ENCODE measurements around the gene KNSTRN. TPM values are rescaled to one million over a fixed set of nuclear protein-coding genes. Genes with fewer than 3 reads are reported as not detected.

KNSTRN gene
- total and polyA plus RNA-seq, 2 of the 13 experiments (the other 11 are each of a cell fraction or from before 2014, with no cell fraction given), result 20.3 to 62.3 TPM

GRCh38 chr15:40367686-40368611 is 14.6 kb upstream of the KNSTRN start (continued):
- no peak for TF ChIP-seq USF2 (IDR thresholded peaks at IDR 0.05; ENCODE audit: low read depth, low read length)
- TF ChIP-seq USF2 (CRISPR knock-in tag; IDR thresholded peaks at IDR 0.05; ENCODE audit: borderline replicate concordance), result no peak
- no peak for TF ChIP-seq SOX13 (IDR thresholded peaks at IDR 0.05)
- peak in 1 of 2 experiments; percentile 39; a peak in 1 of 4 replicates for TF ChIP-seq SOX13 (CRISPR knock-in tag; conservative IDR thresholded peaks at IDR 0.05 in 1 of 2, IDR thresholded peaks at IDR 0.05 in 1 of 2)
- TF ChIP-seq ZKSCAN1 (IDR thresholded peaks at IDR 0.05; ENCODE audit: low read length), result no peak
- peak; percentile 74; the same call in 1 of the 2 replicates for TF ChIP-seq KLF11 (CRISPR knock-in tag; IDR thresholded peaks at IDR 0.05)
- 0 out of 2 replicates have a peak, but pooled peaks have one; percentile 38 for TF ChIP-seq NFE2 (CRISPR knock-in tag; IDR thresholded peaks at IDR 0.05)
- peak; percentile 74 for TF ChIP-seq IKZF5 (CRISPR knock-in tag; IDR thresholded peaks at IDR 0.05)
- TF ChIP-seq POGK (CRISPR knock-in tag; conservative IDR thresholded peaks at IDR 0.05), result peak; percentile 97
- peak; percentile 92; the same call in 1 of the 2 replicates for TF ChIP-seq ZNF780A (CRISPR knock-in tag; IDR thresholded peaks at IDR 0.05)
- TF ChIP-seq ZNF619 (CRISPR knock-in tag; IDR thresholded peaks at IDR 0.05), result no peak
- TF ChIP-seq ZNF747 (CRISPR knock-in tag; IDR thresholded peaks at IDR 0.05; ENCODE audit: borderline replicate concordance), result peak; percentile 95
- TF ChIP-seq NCOA1 (CRISPR knock-in tag; IDR thresholded peaks at IDR 0.05), result no peak
- TF ChIP-seq NAIF1 (CRISPR knock-in tag; IDR thresholded peaks at IDR 0.05; ENCODE audit: borderline replicate concordance), result peak; percentile 84; the same call in 1 of the 2 replicates
- TF ChIP-seq ZNF616 (CRISPR knock-in tag; IDR thresholded peaks at IDR 0.05; ENCODE audit: low read depth), result peak; percentile 92
- TF ChIP-seq PBX3 (CRISPR knock-in tag; IDR thresholded peaks at IDR 0.05; ENCODE audit: borderline replicate concordance), result peak; percentile 92; the same call in 1 of the 2 replicates
- TF ChIP-seq NFIC (IDR thresholded peaks at IDR 0.05; ENCODE audit: low read length), result no peak
- peak; percentile 57; the same call in 1 of the 2 replicates for TF ChIP-seq ZNF362 (CRISPR knock-in tag; IDR thresholded peaks at IDR 0.05; ENCODE audit: borderline replicate concordance)
- TF ChIP-seq SETDB1 (CRISPR knock-in tag; IDR thresholded peaks at IDR 0.05; ENCODE audit: borderline replicate concordance), result 0 out of 2 replicates have a peak, but pooled peaks have one; percentile 53
- no peak for TF ChIP-seq SRSF9 (IDR thresholded peaks at IDR 0.05; ENCODE audit: borderline replicate concordance, insufficient read depth, low read depth, low read length, poor library complexity, severe bottlenecking)
